Rectal smooth muscle tissue (tissue), 1 donor: ENCODE measurements around the gene ATP1A1.

Experiments
- H3K27ac ChIP-seq: one replicate; pipeline ENCODE4 v1.7.0; 2013; ENCODE audit warnings: low read depth, low read length, inconsistent platforms
- H3K27me3 ChIP-seq: one replicate; pipeline ENCODE4 v1.7.0; 2013; ENCODE audit warnings: low read length; ENCODE audit not compliant: control insufficient read depth, insufficient read depth
- H3K36me3 ChIP-seq: one replicate; pipeline ENCODE4 v1.7.0; 2013; ENCODE audit warnings: low read length; ENCODE audit not compliant: control insufficient read depth, insufficient read depth
- H3K4me1 ChIP-seq: one replicate; pipeline ENCODE4 v1.7.0; 2013; ENCODE audit warnings: low read length; ENCODE audit not compliant: control insufficient read depth, insufficient read depth
- H3K4me3 ChIP-seq: one replicate; pipeline ENCODE4 v1.7.0; 2013; ENCODE audit warnings: low read length
- H3K9ac ChIP-seq: one replicate; pipeline ENCODE4 v1.7.0; 2013; ENCODE audit warnings: low read length

Gene ATP1A1

GRCh38 chr1:116333171-116334014 lies 39.7 kb upstream of the ATP1A1 start:
- Histone ChIP-seq H3K36me3 (no peaks in the 10 kb centered on the region), H3K4me1 (no peaks in the 10 kb centered on the region), H3K27ac (no peak overlapping the region), H3K4me3 (no peak overlapping the region), H3K9ac (no peak overlapping the region), H3K27me3 (no peaks in the 10 kb centered on the region)

- Histone ChIP-seq H3K4me1 (no peaks in the 10 kb centered on the region), H3K36me3 (no peaks in the 10 kb centered on the region), H3K4me3 (no peak overlapping the region), H3K27ac (no peak overlapping the region), H3K27me3 (no peaks in the 10 kb centered on the region), H3K9ac (no peak overlapping the region)
These were observed 39.0 kb upstream of the ATP1A1 start for GRCh38 chr1:116334015-116334547.

GRCh38 chr1:116334868-116335635 lies 38.0 kb upstream of the ATP1A1 start:
- H3K4me3 ChIP-seq: no peak overlapping the region
- no peaks in the 10 kb centered on the region for H3K27me3 ChIP-seq
- H3K27ac ChIP-seq: no peak overlapping the region
- no peaks in the 10 kb centered on the region for H3K36me3 ChIP-seq
- no peak overlapping the region for H3K9ac ChIP-seq
- no peaks in the 10 kb centered on the region for H3K4me1 ChIP-seq

GRCh38 chr1:116335850-116336624 lies 37.0 kb upstream of the ATP1A1 start:
- Histone ChIP-seq H3K4me3 (no peak overlapping the region), H3K27ac (no peak overlapping the region)

GRCh38 chr1:116337398-116337797 lies 35.6 kb upstream of the ATP1A1 start:
- Histone ChIP-seq H3K27me3 (no peaks in the 10 kb centered on the region), H3K9ac (no peak overlapping the region), H3K4me3 (no peak overlapping the region), H3K36me3 (no peaks in the 10 kb centered on the region), H3K27ac (no peak overlapping the region), H3K4me1 (no peaks in the 10 kb centered on the region)

More at GRCh38 chr1:116335850-116336624, 37.0 kb upstream of the ATP1A1 start:
- H3K4me1 ChIP-seq: no peaks in the 10 kb centered on the region
- H3K9ac ChIP-seq: no peak overlapping the region
- H3K36me3 ChIP-seq: no peaks in the 10 kb centered on the region
- no peaks in the 10 kb centered on the region for H3K27me3 ChIP-seq

- Histone ChIP-seq H3K9ac (no peak overlapping the region), H3K4me3 (no peak overlapping the region), H3K27ac (no peak overlapping the region), H3K27me3 (no peaks in the 10 kb centered on the region), H3K36me3 (no peaks in the 10 kb centered on the region), H3K4me1 (no peaks in the 10 kb centered on the region)
These were observed 34.6 kb upstream of the ATP1A1 start for GRCh38 chr1:116338400-116338799.

GRCh38 chr1:116340506-116341231 lies 32.4 kb upstream of the ATP1A1 start:
- Histone ChIP-seq H3K9ac (no peak overlapping the region), H3K27ac (no peak overlapping the region), H3K4me1 (no peaks in the 10 kb centered on the region), H3K36me3 (no peaks in the 10 kb centered on the region), H3K4me3 (no peak overlapping the region), H3K27me3 (no peaks in the 10 kb centered on the region)

- Histone ChIP-seq H3K27ac (no peak overlapping the region), H3K9ac (no peak overlapping the region), H3K36me3 (no peaks in the 10 kb centered on the region), H3K27me3 (no peaks in the 10 kb centered on the region), H3K4me3 (no peak overlapping the region), H3K4me1 (no peaks in the 10 kb centered on the region)
These were observed 30.0 kb upstream of the ATP1A1 start for GRCh38 chr1:116343019-116343418.

- H3K27me3 ChIP-seq: no peaks in the 10 kb centered on the region
- H3K9ac ChIP-seq: no peak overlapping the region
- no peak overlapping the region for H3K4me3 ChIP-seq
- no peaks in the 10 kb centered on the region for H3K4me1 ChIP-seq
- no peak overlapping the region for H3K27ac ChIP-seq
- H3K36me3 ChIP-seq: no peaks in the 10 kb centered on the region
These were observed 28.0 kb upstream of the ATP1A1 start for GRCh38 chr1:116345011-116345410.

- Histone ChIP-seq H3K36me3 (no peaks in the 10 kb centered on the region), H3K27me3 (no peaks in the 10 kb centered on the region), H3K9ac (no peak overlapping the region), H3K4me1 (no peaks in the 10 kb centered on the region), H3K4me3 (no peak overlapping the region), H3K27ac (no peak overlapping the region)
These were observed 27.2 kb upstream of the ATP1A1 start for GRCh38 chr1:116345843-116346242.

GRCh38 chr1:116346943-116347673 lies 25.9 kb upstream of the ATP1A1 start:
- Histone ChIP-seq H3K36me3 (no peaks in the 10 kb centered on the region), H3K4me1 (no peaks in the 10 kb centered on the region), H3K27ac (no peak overlapping the region), H3K4me3 (no peak overlapping the region), H3K27me3 (no peaks in the 10 kb centered on the region), H3K9ac (no peak overlapping the region)
